Measurements from ENCODE around the gene GNG7.

Gene GNG7

DNA sequence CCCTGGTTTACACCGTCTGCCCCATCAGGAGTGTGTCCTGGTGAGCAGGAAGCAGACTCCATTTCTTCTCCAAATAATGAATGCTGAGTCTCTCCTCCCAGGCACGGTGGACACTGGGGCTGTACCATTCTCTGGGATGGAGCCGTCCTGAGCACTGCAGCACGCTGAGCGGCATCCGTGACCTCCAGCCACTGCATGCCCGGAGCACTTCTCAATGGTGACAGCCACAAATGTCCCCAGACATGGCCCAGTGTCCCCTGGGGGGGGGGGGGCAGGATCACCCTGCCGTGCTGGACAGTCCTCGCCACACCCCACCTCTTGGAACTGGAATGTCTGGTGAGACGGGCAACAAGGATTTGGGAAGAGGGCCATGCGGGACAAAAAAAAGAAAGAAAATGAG is 37.4 kb downstream of the GNG7 start (continued):
- no peak for TF ChIP-seq ZNF70 (CRISPR knock-in tag; IDR thresholded peaks at IDR 0.05)
- TF ChIP-seq, protein P1, sequence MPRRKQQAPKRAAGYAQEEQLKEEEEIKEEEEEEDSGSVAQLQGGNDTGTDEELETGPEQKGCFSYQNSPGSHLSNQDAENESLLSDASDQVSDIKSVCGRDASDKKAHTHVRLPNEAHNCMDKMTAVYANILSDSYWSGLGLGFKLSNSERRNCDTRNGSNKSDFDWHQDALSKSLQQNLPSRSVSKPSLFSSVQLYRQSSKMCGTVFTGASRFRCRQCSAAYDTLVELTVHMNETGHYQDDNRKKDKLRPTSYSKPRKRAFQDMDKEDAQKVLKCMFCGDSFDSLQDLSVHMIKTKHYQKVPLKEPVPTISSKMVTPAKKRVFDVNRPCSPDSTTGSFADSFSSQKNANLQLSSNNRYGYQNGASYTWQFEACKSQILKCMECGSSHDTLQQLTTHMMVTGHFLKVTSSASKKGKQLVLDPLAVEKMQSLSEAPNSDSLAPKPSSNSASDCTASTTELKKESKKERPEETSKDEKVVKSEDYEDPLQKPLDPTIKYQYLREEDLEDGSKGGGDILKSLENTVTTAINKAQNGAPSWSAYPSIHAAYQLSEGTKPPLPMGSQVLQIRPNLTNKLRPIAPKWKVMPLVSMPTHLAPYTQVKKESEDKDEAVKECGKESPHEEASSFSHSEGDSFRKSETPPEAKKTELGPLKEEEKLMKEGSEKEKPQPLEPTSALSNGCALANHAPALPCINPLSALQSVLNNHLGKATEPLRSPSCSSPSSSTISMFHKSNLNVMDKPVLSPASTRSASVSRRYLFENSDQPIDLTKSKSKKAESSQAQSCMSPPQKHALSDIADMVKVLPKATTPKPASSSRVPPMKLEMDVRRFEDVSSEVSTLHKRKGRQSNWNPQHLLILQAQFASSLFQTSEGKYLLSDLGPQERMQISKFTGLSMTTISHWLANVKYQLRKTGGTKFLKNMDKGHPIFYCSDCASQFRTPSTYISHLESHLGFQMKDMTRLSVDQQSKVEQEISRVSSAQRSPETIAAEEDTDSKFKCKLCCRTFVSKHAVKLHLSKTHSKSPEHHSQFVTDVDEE (CRISPR knock-in tag; IDR thresholded peaks at IDR 0.05), result no peak
- no peak for TF ChIP-seq CSDC2 (CRISPR knock-in tag; IDR thresholded peaks at IDR 0.05)
- TF ChIP-seq ZNF8 (CRISPR knock-in tag; IDR thresholded peaks at IDR 0.05), result no peak
- TF ChIP-seq BACH2 (CRISPR knock-in tag; IDR thresholded peaks at IDR 0.05; ENCODE audit: borderline replicate concordance), result no peak
- TF ChIP-seq, protein P2, sequence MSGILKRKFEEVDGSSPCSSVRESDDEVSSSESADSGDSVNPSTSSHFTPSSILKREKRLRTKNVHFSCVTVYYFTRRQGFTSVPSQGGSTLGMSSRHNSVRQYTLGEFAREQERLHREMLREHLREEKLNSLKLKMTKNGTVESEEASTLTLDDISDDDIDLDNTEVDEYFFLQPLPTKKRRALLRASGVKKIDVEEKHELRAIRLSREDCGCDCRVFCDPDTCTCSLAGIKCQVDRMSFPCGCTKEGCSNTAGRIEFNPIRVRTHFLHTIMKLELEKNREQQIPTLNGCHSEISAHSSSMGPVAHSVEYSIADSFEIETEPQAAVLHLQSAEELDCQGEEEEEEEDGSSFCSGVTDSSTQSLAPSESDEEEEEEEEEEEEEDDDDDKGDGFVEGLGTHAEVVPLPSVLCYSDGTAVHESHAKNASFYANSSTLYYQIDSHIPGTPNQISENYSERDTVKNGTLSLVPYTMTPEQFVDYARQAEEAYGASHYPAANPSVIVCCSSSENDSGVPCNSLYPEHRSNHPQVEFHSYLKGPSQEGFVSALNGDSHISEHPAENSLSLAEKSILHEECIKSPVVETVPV (CRISPR knock-in tag; IDR thresholded peaks at IDR 0.05), result no peak
- no peak for TF ChIP-seq RARB (CRISPR knock-in tag; IDR thresholded peaks at IDR 0.05)
- TF ChIP-seq, protein P3, sequence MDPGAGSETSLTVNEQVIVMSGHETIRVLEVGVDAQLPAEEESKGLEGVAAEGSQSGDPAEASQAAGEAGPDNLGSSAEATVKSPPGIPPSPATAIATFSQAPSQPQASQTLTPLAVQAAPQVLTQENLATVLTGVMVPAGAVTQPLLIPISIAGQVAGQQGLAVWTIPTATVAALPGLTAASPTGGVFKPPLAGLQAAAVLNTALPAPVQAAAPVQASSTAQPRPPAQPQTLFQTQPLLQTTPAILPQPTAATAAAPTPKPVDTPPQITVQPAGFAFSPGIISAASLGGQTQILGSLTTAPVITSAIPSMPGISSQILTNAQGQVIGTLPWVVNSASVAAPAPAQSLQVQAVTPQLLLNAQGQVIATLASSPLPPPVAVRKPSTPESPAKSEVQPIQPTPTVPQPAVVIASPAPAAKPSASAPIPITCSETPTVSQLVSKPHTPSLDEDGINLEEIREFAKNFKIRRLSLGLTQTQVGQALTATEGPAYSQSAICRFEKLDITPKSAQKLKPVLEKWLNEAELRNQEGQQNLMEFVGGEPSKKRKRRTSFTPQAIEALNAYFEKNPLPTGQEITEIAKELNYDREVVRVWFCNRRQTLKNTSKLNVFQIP (CRISPR knock-in tag; IDR thresholded peaks at IDR 0.05; ENCODE audit: borderline replicate concordance, low read depth), result no peak

DNA sequence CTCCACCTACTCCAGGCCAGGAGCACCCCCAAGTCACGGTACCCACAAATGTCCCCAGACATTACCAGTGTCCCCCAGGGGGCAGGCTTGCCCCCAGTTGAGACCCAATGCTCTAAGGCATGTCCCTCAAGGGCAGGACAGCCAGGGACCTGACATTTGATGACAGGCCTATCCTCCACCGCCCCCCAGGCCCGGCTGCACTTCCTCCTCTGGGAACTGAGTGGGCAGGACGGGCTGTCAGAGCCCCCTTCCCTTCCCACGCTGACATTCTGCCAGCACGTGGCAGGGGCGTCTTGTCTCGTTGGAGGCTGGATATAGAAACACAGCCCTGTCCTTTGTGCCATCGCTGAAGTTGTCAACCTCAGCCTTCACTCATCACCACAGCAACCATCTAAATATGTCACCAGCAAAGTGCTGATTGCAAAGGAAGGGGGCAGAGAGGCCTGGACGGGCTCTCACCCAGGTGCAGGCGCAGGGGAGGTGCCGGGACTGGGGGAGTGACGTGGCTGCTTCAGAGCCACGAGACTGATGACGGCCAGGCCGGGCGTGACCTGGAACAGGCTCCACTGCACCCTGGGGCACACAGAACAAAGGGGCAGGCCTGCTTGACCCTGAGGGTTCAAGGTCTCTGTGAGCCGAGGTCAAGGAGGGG is 38.4 kb downstream of the GNG7 start:
- no peak for TF ChIP-seq ZNF565 (CRISPR knock-in tag; conservative IDR thresholded peaks at IDR 0.05; ENCODE audit: low read depth)
- TF ChIP-seq ZNF8 (CRISPR knock-in tag; IDR thresholded peaks at IDR 0.05), result no peak
- no peak for ATAC-seq

DNA sequence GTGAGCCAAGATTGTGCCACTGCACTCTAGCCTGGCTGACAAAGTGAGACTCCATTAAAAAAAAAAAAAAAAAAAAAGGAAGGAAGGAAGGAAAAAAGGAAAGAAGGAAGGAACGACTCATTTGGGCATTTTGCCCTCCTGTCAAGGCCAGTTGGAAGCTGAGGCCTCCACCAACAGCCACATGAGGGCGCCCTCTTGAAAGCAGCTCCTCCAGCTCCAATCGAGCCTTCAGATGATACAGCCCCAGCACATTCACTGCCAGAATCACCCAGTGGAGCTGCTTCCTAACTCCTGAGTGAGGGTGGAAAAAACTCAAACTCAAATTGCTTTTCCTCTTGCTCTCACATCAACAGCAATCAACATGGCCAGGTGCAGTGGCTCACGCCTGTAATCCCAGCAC is 40.9 kb downstream of the GNG7 start:
- TF ChIP-seq TOX (CRISPR knock-in tag; IDR thresholded peaks at IDR 0.05; ENCODE audit: borderline replicate concordance) (no peak), ZFP3 (CRISPR knock-in tag; IDR thresholded peaks at IDR 0.05) (no peak), OSR1 (CRISPR knock-in tag; IDR thresholded peaks at IDR 0.05) (no peak), ZNF70 (CRISPR knock-in tag; IDR thresholded peaks at IDR 0.05) (no peak), ARNTL (CRISPR knock-in tag; IDR thresholded peaks at IDR 0.05; ENCODE audit: borderline replicate concordance, low read depth) (no peak), ZFP30 (CRISPR knock-in tag; IDR thresholded peaks at IDR 0.05) (no peak), ZNF565 (CRISPR knock-in tag; conservative IDR thresholded peaks at IDR 0.05; ENCODE audit: low read depth) (no peak), ZC3H10 (CRISPR knock-in tag; IDR thresholded peaks at IDR 0.05) (no peak), SNAI2 (CRISPR knock-in tag; IDR thresholded peaks at IDR 0.05) (no peak), TCF4 (CRISPR knock-in tag; IDR thresholded peaks at IDR 0.05; ENCODE audit: borderline replicate concordance) (no peak), PPARA (CRISPR knock-in tag; IDR thresholded peaks at IDR 0.05; ENCODE audit: borderline replicate concordance) (no peak), BACH2 (CRISPR knock-in tag; IDR thresholded peaks at IDR 0.05; ENCODE audit: borderline replicate concordance) (no peak), CSDC2 (CRISPR knock-in tag; IDR thresholded peaks at IDR 0.05) (no peak), GLIS3 (CRISPR knock-in tag; IDR thresholded peaks at IDR 0.05) (no peak), ESRRG (CRISPR knock-in tag; IDR thresholded peaks at IDR 0.05) (no peak)
- TF ChIP-seq, protein P4, sequence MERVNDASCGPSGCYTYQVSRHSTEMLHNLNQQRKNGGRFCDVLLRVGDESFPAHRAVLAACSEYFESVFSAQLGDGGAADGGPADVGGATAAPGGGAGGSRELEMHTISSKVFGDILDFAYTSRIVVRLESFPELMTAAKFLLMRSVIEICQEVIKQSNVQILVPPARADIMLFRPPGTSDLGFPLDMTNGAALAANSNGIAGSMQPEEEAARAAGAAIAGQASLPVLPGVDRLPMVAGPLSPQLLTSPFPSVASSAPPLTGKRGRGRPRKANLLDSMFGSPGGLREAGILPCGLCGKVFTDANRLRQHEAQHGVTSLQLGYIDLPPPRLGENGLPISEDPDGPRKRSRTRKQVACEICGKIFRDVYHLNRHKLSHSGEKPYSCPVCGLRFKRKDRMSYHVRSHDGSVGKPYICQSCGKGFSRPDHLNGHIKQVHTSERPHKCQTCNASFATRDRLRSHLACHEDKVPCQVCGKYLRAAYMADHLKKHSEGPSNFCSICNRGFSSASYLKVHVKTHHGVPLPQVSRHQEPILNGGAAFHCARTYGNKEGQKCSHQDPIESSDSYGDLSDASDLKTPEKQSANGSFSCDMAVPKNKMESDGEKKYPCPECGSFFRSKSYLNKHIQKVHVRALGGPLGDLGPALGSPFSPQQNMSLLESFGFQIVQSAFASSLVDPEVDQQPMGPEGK (CRISPR knock-in tag; IDR thresholded peaks at IDR 0.05; ENCODE audit: borderline replicate concordance), result no peak
- TF ChIP-seq, protein P3 (CRISPR knock-in tag; IDR thresholded peaks at IDR 0.05; ENCODE audit: borderline replicate concordance, low read depth), result no peak
- TF ChIP-seq, protein P5, sequence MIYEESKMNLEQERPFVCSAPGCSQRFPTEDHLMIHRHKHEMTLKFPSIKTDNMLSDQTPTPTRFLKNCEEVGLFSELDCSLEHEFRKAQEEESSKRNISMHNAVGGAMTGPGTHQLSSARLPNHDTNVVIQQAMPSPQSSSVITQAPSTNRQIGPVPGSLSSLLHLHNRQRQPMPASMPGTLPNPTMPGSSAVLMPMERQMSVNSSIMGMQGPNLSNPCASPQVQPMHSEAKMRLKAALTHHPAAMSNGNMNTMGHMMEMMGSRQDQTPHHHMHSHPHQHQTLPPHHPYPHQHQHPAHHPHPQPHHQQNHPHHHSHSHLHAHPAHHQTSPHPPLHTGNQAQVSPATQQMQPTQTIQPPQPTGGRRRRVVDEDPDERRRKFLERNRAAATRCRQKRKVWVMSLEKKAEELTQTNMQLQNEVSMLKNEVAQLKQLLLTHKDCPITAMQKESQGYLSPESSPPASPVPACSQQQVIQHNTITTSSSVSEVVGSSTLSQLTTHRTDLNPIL (CRISPR knock-in tag; IDR thresholded peaks at IDR 0.05; ENCODE audit: low read depth), result no peak
- TF ChIP-seq, protein P2 (CRISPR knock-in tag; IDR thresholded peaks at IDR 0.05), result no peak
- no peak for ATAC-seq
